Natural killer cell (primary cell): Measurements from ENCODE around the gene HDAC4. TPM values are rescaled to one million over a fixed set of nuclear protein-coding genes. Genes with fewer than 3 reads are reported as not detected.

Experiments used
- ATAC-seq, 3 donors: fragments of 150-1000 bp in 2 of 3; fragments of 200-7000 bp in 1 of 3; cut with Tn5 transposase; 1 replicate in 1 of 3; 2 replicates in 2 of 3; pipeline ENCODE4 v1.10.0; 2021; ENCODE audit warnings: mild to moderate bottlenecking in 2 of 3, moderate library complexity in 2 of 3
- DNase-seq, 2 donors: peaks; one replicate each; pipeline versions ENCODE4 v3.0.0 to v3.0.0-alpha.2; 2013 to 2021; ENCODE audit warnings: mixed read lengths in 1 of 2
- H3K27ac ChIP-seq: one replicate; pipeline ENCODE4 v1.5.1; 2013; ENCODE audit warnings: mild to moderate bottlenecking, low read length
- H3K27me3 ChIP-seq: one replicate; pipeline ENCODE4 v1.6.1; 2013; ENCODE audit warnings: low read length; ENCODE audit not compliant: control insufficient read depth, insufficient read depth
- H3K36me3 ChIP-seq: one replicate; pipeline ENCODE4 v1.6.1; 2013; ENCODE audit warnings: low read length; ENCODE audit not compliant: control insufficient read depth, insufficient read depth
- H3K4me1 ChIP-seq: one replicate; pipeline ENCODE4 v1.6.1; 2013; ENCODE audit warnings: low read length; ENCODE audit not compliant: control insufficient read depth, insufficient read depth
- H3K4me3 ChIP-seq: one replicate; pipeline ENCODE4 v1.5.1; 2013; ENCODE audit warnings: low read length
- H3K9me3 ChIP-seq: one replicate; pipeline ENCODE4 v1.6.1; 2013; ENCODE audit warnings: low read length; ENCODE audit not compliant: control insufficient read depth, insufficient read depth
- H3K27ac Mint-ChIP-seq, 2 donors: one replicate each; pipeline ENCODE4 v1.8.0; 2022; ENCODE audit warnings: mild to moderate bottlenecking in 2 of 2, mixed read lengths in 2 of 2, moderate library complexity in 1 of 2
- H3K27me3 Mint-ChIP-seq, 2 donors: one replicate each; pipeline ENCODE4 v1.8.0; 2022; ENCODE audit warnings: low read depth in 2 of 2, mixed read lengths in 2 of 2
- H3K36me3 Mint-ChIP-seq: one replicate; pipeline ENCODE4 v1.8.0; 2022; ENCODE audit warnings: mixed read lengths
- H3K4me1 Mint-ChIP-seq, 2 donors: one replicate each; pipeline ENCODE4 v1.8.0; 2022; ENCODE audit warnings: mixed read lengths in 2 of 2
- H3K4me3 Mint-ChIP-seq: one replicate; pipeline ENCODE4 v1.8.0; 2022; ENCODE audit warnings: mild to moderate bottlenecking, moderate library complexity, mixed read lengths
- H3K9me3 Mint-ChIP-seq, 2 donors: one replicate each; pipeline ENCODE4 v1.8.0; 2022; ENCODE audit warnings: mixed read lengths in 2 of 2
- WGBS: methylation state at CpG from one replicate; pipeline ENCODE4 v1.1.7; 2013; ENCODE audit warnings: missing lambda C conversion rate; ENCODE audit not compliant: insufficient coverage; 5-methylcytosine and 5-hydroxymethylcytosine counted together
- intact Hi-C: fragments of 100-400 bp; cut with micrococcal nuclease; formaldehyde crosslinking; loops from one replicate; pipeline ENCODE4 v1.14.2; 2022
- total RNA-seq, 4 donors: library from RNA; stranded (reverse); fragments of 120-200 nt in 1 of 4; gene quantifications; one replicate each; pipeline versions ENCODE4 v1.2.3 to v1.2.4, GENCODE V29; 2013 to 2022
- TF ChIP-seq, protein P1 (sequence below): fragments of 200-600 bp; IDR thresholded peaks from one replicate; pipeline ENCODE4 v1.8.0; 2022; ENCODE audit warnings: antibody characterized with exemption

Gene HDAC4
- total RNA-seq, 3 donors from 2014 or later (not counting 1 experiment from before 2014, with no cell fraction given), result 74.9 to 105 (median 100) TPM

DNA sequence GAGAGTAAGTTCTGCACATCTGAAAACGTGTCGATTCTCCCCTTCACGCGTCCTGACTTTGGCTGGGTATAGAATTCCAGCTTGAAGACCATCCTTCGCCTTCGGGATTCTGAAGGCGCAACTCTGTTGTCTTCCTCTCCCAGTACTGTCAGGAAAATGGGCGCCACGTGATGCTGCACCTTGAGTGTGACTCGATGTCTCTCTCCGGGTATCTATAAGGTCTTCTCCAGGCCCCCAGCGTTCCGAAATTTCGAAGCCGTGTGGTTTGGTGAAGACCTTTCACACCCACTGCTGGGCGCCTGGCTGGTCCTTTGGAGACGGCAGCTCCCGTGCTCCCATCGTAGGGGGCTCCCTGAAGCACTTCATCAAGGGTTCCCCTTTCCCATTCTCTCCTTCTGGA lies 203.7 kb downstream of the HDAC4 start:
- no peaks in the 10 kb centered on the region for H3K36me3 Mint-ChIP-seq
- Histone ChIP-seq H3K27me3 (no peaks in the 10 kb centered on the region), H3K27ac (no peak overlapping the region), H3K9me3 (no peaks in the 10 kb centered on the region), H3K36me3 (peaks cover 10% of the 10 kb centered on the region), H3K4me1 (no peaks in the 10 kb centered on the region), H3K4me3 (no peak overlapping the region)
- peaks cover 29 to 51% of the 10 kb centered on the region in 2 donors for H3K4me1 Mint-ChIP-seq
- TF ChIP-seq, protein P1, sequence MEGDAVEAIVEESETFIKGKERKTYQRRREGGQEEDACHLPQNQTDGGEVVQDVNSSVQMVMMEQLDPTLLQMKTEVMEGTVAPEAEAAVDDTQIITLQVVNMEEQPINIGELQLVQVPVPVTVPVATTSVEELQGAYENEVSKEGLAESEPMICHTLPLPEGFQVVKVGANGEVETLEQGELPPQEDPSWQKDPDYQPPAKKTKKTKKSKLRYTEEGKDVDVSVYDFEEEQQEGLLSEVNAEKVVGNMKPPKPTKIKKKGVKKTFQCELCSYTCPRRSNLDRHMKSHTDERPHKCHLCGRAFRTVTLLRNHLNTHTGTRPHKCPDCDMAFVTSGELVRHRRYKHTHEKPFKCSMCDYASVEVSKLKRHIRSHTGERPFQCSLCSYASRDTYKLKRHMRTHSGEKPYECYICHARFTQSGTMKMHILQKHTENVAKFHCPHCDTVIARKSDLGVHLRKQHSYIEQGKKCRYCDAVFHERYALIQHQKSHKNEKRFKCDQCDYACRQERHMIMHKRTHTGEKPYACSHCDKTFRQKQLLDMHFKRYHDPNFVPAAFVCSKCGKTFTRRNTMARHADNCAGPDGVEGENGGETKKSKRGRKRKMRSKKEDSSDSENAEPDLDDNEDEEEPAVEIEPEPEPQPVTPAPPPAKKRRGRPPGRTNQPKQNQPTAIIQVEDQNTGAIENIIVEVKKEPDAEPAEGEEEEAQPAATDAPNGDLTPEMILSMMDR, result no peak
- intact Hi-C loops, result no loop called here
- H3K4me3 Mint-ChIP-seq, result no peak overlapping the region
- no peak for ATAC-seq
- H3K27me3 Mint-ChIP-seq, result no peaks in the 10 kb centered on the region
- peak overlapping the region in 1 of 2 donors; percentile 6 for H3K27ac Mint-ChIP-seq
- H3K9me3 Mint-ChIP-seq, result no peaks in the 10 kb centered on the region
- DNase-seq, result no peak
- WGBS, result 91% methylated on average over 19 of the region's 19 CpGs

DNA sequence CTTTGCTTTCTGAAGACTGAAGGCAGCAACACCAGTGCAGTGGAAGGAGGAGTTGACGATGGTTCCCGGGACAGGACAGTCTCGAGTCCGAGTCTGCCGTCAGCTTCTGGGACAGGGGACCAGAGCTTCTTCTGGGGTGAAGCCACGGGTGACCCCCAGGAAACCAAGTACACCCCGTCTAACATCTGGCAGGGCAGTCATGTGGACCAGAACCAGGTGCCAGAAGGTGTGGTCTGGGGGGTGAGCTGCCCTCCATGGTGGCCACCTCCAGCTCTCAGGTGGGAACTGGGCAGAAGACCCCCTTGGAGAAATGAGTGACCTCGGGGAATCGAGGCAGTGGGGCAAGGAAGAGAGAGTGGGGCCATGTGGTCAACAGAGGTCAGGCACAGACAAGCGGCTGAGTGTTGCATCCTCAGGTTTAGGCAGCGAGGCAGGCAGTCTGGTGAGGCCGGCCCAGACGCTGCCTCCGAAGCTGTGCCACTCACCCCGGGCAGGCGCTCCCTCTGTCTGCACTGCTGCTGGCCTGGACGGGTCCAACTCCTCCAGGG lies 204.3 kb downstream of the HDAC4 start:
- H3K27ac Mint-ChIP-seq, result peak overlapping the region in 1 of 2 donors; percentile 51
- H3K27me3 Mint-ChIP-seq, result no peaks in the 10 kb centered on the region
- no peaks in the 10 kb centered on the region for H3K9me3 ChIP-seq
- ATAC-seq (no peak), DNase-seq (no peak)
- no peak overlapping the region for H3K4me3 Mint-ChIP-seq
- H3K4me1 ChIP-seq, result no peaks in the 10 kb centered on the region
- no peaks in the 10 kb centered on the region for H3K36me3 Mint-ChIP-seq
- no peak overlapping the region for H3K4me3 ChIP-seq
- intact Hi-C loops, result no loop called here
- H3K36me3 ChIP-seq, result peaks cover 10% of the 10 kb centered on the region
- TF ChIP-seq, protein P1, result no peak
- WGBS, result 94% methylated on average over 17 of the region's 17 CpGs
- no peaks in the 10 kb centered on the region for H3K27me3 ChIP-seq
- peaks cover 23 to 53% of the 10 kb centered on the region in 2 donors for H3K4me1 Mint-ChIP-seq
- H3K27ac ChIP-seq, result no peak overlapping the region
- no peaks in the 10 kb centered on the region for H3K9me3 Mint-ChIP-seq

DNA sequence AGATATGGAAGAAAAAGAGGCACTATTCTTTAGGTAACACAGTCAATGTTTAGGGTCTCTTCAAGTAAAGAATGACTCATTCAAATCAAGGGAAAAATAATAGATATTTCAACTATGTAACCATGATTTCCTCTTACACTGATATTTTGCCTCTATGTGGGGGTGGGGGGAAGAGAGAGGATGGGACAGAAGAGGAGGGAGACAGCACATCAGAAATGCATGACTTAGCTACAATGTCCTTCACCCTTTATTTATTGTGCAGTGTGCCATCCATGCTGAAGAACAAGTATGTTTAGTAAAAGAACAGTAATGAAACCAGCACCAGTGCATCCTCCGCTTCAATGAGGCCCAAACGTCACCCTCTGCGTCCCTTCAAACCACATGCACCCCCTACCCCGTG lies 204.8 kb downstream of the HDAC4 start:
- Mint-ChIP-seq H3K27ac (peak overlapping the region in 1 of 2 donors; percentile 51), H3K9me3 (no peaks in the 10 kb centered on the region), H3K4me1 (peaks cover 22 to 54% of the 10 kb centered on the region in 2 donors), H3K4me3 (no peak overlapping the region), H3K27me3 (no peaks in the 10 kb centered on the region), H3K36me3 (no peaks in the 10 kb centered on the region)
- intact Hi-C loops, result no loop called here
- WGBS, result 76% methylated on average over 4 of the region's 4 CpGs
- TF ChIP-seq, protein P1, result no peak
- no peak for ATAC-seq
- Histone ChIP-seq H3K27me3 (no peaks in the 10 kb centered on the region), H3K4me1 (no peaks in the 10 kb centered on the region), H3K9me3 (no peaks in the 10 kb centered on the region), H3K36me3 (peaks cover 10% of the 10 kb centered on the region), H3K27ac (no peak overlapping the region), H3K4me3 (no peak overlapping the region)
- no peak for DNase-seq

DNA sequence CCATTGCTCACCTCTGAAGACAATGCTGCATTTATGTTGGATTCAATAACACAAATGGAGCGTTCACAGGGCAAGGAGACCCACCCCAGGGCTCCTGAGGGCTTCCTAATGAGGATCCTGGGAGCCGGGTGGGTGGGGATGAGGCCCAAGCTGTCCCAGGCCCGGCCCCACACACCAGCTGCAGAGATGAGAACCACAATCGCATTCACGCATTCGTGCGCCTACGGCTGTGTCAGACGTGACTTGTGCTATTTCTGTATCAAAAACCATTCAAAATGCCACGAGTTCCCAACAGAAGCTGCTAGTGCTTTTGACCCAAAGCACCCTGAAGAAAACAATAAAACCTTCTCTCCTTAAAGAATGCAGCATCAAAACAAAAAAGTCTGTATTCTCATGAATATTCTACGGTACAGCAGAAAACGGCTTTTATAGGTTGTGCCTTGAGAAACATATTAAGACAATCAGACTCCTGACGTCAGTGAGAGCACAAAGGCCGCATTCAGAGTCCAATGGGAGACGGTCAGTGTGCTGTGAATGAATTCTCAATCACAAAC lies 205.4 kb downstream of the HDAC4 start:
- Mint-ChIP-seq H3K4me3 (no peak overlapping the region), H3K36me3 (no peaks in the 10 kb centered on the region), H3K9me3 (no peaks in the 10 kb centered on the region), H3K27me3 (no peaks in the 10 kb centered on the region), H3K27ac (peak overlapping the region in 1 of 2 donors; percentile 51), H3K4me1 (peaks cover 25 to 54% of the 10 kb centered on the region in 2 donors)
- DNase-seq (no peak), ATAC-seq (no peak)
- peaks cover 10% of the 10 kb centered on the region for H3K36me3 ChIP-seq
- no peaks in the 10 kb centered on the region for H3K27me3 ChIP-seq
- no peak overlapping the region for H3K27ac ChIP-seq
- H3K4me1 ChIP-seq, result peaks cover 4% of the 10 kb centered on the region
- WGBS, result 76% methylated on average over 15 of the region's 15 CpGs
- H3K9me3 ChIP-seq, result no peaks in the 10 kb centered on the region
- no peak overlapping the region for H3K4me3 ChIP-seq
- intact Hi-C loops, result no loop called here
- TF ChIP-seq, protein P1, result no peak
